Gastroesophageal sphincter (tissue), 4 donors: ENCODE results near the gene ARHGEF11. TPM values are rescaled to one million over a fixed set of nuclear protein-coding genes. Genes with fewer than 3 reads are reported as not detected.

ENCODE experiments used
- ATAC-seq: fragments of 150-250 bp; one replicate; pipeline ENCODE4 v1.9.1; 2016; ENCODE audit warnings: mild to moderate bottlenecking, moderate library complexity
- H3K27ac ChIP-seq, 4 donors: fragments of 200-600 bp; sonication (generic) in 3 of 4; 1 replicate in 3 of 4; 2 replicates in 1 of 4; pipeline ENCODE4 v1.5.1; 2016 to 2019
- H3K27me3 ChIP-seq: fragments of 200-600 bp; sonication (generic); one replicate; pipeline ENCODE4 v1.5.1; 2019
- H3K36me3 ChIP-seq, 2 donors: fragments of 200-600 bp; sonication (generic); one replicate each; pipeline ENCODE4 v1.5.1; 2019; ENCODE audit warnings: control low read depth in 1 of 2
- H3K4me1 ChIP-seq, 3 donors: fragments of 200-600 bp; sonication (generic); 1 replicate in 2 of 3; 2 replicates in 1 of 3; pipeline ENCODE4 v1.5.1; 2016 to 2019; ENCODE audit warnings: control low read depth in 2 of 3
- H3K4me3 ChIP-seq, 2 donors: fragments of 200-600 bp; sonication (generic); one replicate each; pipeline ENCODE4 v1.5.1; 2019; ENCODE audit warnings: mild to moderate bottlenecking in 1 of 2, moderate library complexity in 1 of 2
- H3K9me3 ChIP-seq, 3 donors: fragments of 200-600 bp; sonication (generic); one replicate each; pipeline ENCODE4 v1.5.1; 2017 to 2019; ENCODE audit warnings: control low read depth in 2 of 3
- CTCF ChIP-seq, 4 experiments: fragments of 200-600 bp in 2 of 4; fragments of 450-650 bp in 2 of 4; sonication (generic) in 1 of 4; IDR thresholded peaks; one replicate each; pipeline ENCODE4 v1.5.1; 2017 to 2019; ENCODE audit warnings: antibody characterized with exemption in 4 of 4, mild to moderate bottlenecking in 2 of 4, moderate library complexity in 2 of 4
- EP300 ChIP-seq: sonication (generic); formaldehyde crosslinking; IDR thresholded peaks from one replicate; pipeline ENCODE4 v1.6.1; 2017; ENCODE audit warnings: antibody characterized with exemption, mild to moderate bottlenecking
- POLR2A ChIP-seq, 2 donors: fragments of 450-650 bp; IDR thresholded peaks; one replicate each; pipeline ENCODE4 v1.6.1; 2017; ENCODE audit warnings: antibody characterized with exemption in 2 of 2, mild to moderate bottlenecking in 2 of 2, moderate library complexity in 1 of 2
- POLR2AphosphoS5 ChIP-seq: sonication (generic); formaldehyde crosslinking; IDR thresholded peaks from one replicate; pipeline ENCODE4 v1.6.1; 2017; ENCODE audit warnings: antibody characterized with exemption
- WGBS, 2 donors: methylation state at CpG; one replicate each; pipeline ENCODE4 v1.1.5; 2018; ENCODE audit warnings: low coverage in 1 of 2; 5-methylcytosine and 5-hydroxymethylcytosine counted together
- small RNA-seq, 4 donors: library from RNA; depleted of rRNA; stranded (forward); fragments of <200 nt; gene quantifications; one replicate each; pipeline ENCODE3, GENCODE V24; 2016
- total RNA-seq, 4 donors: library from RNA; depleted of rRNA; stranded (reverse); fragments of >200 nt; gene quantifications; one replicate each; pipeline ENCODE4 v1.1.0, GENCODE V29; 2016

ARHGEF11 gene
- total RNA-seq, 4 donors from 2014 or later, result 28.5 to 51.7 (median 37.3) TPM

GRCh38 chr1:156885880-156886355 is 159.6 kb downstream of the ARHGEF11 start:
- WGBS, 2 donors, result 50% methylated on average over 7 of the region's 13 CpGs; no CpG with 5 or more reads in 1 of the 2 donors
- no peak for TF ChIP-seq POLR2A (IDR thresholded peaks at IDR 0.05)
- ATAC-seq, result no peak
- H3K36me3 ChIP-seq, result no peaks in the 10 kb centered on the region
- no peak overlapping the region for H3K27ac ChIP-seq
- no peaks in the 10 kb centered on the region for H3K9me3 ChIP-seq
- no peaks in the 10 kb centered on the region for H3K4me1 ChIP-seq
- peaks cover 60% of the 10 kb centered on the region for H3K27me3 ChIP-seq
- no peak overlapping the region for H3K4me3 ChIP-seq

- ATAC-seq, result no peak
- H3K36me3 ChIP-seq, result no peaks in the 10 kb centered on the region
- no peak for TF ChIP-seq EP300
- no peak for TF ChIP-seq POLR2AphosphoS5
- no peak for TF ChIP-seq POLR2A (IDR thresholded peaks at IDR 0.05)
- TF ChIP-seq CTCF (IDR thresholded peaks at IDR 0.05), result no peak
- H3K9me3 ChIP-seq, result no peaks in the 10 kb centered on the region
- H3K4me3 ChIP-seq, result no peak overlapping the region
- H3K27me3 ChIP-seq, result peaks cover 66% of the 10 kb centered on the region
- WGBS, 2 donors, result no CpG with 5 or more reads among the region's 1 CpG
- no peaks in the 10 kb centered on the region for H3K4me1 ChIP-seq
- no peak overlapping the region for H3K27ac ChIP-seq
Measured at GRCh38 chr1:156885314-156885713, 160.2 kb downstream of the ARHGEF11 start.

Small RNA genes lying within 50 kb of the gene (small RNA-seq; reads per million reads assigned to genes)
- 0 to 0.82 (median 0) reads per million in 4 donors for gene MIR765
- 0 reads per million in 4 donors for gene RN7SL612P

Other genes starting within 250 kb of the ARHGEF11 start
- under 1 TPM in 1 of 4 donors, not detected in 3; 0.94 TPM for gene SH2D2A, start 228.9 kb downstream of the ARHGEF11 start, total RNA-seq
- under 1 TPM in 1 of 4 donors, not detected in 3; under 0.01 TPM for gene INSRR, start 186.6 kb downstream of the ARHGEF11 start, total RNA-seq
- 1 to 10 TPM in 2 of 4 donors, under 1 TPM in 2; 0.23 to 4.4 (median 0.72) TPM for gene NTRK1, start 184.9 kb downstream of the ARHGEF11 start, total RNA-seq
- 10 to 100 TPM in 2 of 4 donors, 1 to 10 TPM in 2; 7.0 to 10.7 (median 9.1) TPM for gene PEAR1, start 152.0 kb downstream of the ARHGEF11 start, total RNA-seq
- gene LRRC71, start 125.1 kb downstream of the ARHGEF11 start, total RNA-seq, result under 1 TPM in 1 of 4 donors, not detected in 3; 0.40 TPM
- gene ETV3L, start 54.1 kb upstream of the ARHGEF11 start, total RNA-seq, result not detected
- gene ETV3, start 92.7 kb upstream of the ARHGEF11 start, total RNA-seq, result 10 to 100 TPM; 17.7 to 27.3 (median 20.5) TPM